GM13977 (cell line): ENCODE results near the gene COL17A1.
A peak's percentile ranks its signal among the peaks of the same experiment; 100 is the strongest.

Source experiments
- DNase-seq: peaks from one replicate; pipeline ENCODE4 v3.0.0; 2012; ENCODE audit warnings: low spot score
- CTCF ChIP-seq: IDR thresholded peaks from 2 replicates; pipeline ENCODE4 v1.5.1; 2012; ENCODE audit warnings: mild to moderate bottlenecking, control low read depth; ENCODE audit not compliant: insufficient read depth; ENCODE audit errors: extremely low read depth, missing control alignments
- in situ Hi-C: fragments of 300-500 bp; cut with MboI; formaldehyde crosslinking; loops from one replicate; pipeline ENCODE4 v1.12.0; 2022; ENCODE audit warnings: low sequenced_read_pairs, low pct_unique_long_range_greater_than_20kb, mixed read lengths, inconsistent platforms; ENCODE audit not compliant: unreplicated experiment

COL17A1 gene

GRCh38 chr10:104041891-104042535 is 43.7 kb downstream of the COL17A1 start:
- no peak for TF ChIP-seq CTCF
- DNase-seq, result no peak
- in situ Hi-C loops, result no loop called here

DNA sequence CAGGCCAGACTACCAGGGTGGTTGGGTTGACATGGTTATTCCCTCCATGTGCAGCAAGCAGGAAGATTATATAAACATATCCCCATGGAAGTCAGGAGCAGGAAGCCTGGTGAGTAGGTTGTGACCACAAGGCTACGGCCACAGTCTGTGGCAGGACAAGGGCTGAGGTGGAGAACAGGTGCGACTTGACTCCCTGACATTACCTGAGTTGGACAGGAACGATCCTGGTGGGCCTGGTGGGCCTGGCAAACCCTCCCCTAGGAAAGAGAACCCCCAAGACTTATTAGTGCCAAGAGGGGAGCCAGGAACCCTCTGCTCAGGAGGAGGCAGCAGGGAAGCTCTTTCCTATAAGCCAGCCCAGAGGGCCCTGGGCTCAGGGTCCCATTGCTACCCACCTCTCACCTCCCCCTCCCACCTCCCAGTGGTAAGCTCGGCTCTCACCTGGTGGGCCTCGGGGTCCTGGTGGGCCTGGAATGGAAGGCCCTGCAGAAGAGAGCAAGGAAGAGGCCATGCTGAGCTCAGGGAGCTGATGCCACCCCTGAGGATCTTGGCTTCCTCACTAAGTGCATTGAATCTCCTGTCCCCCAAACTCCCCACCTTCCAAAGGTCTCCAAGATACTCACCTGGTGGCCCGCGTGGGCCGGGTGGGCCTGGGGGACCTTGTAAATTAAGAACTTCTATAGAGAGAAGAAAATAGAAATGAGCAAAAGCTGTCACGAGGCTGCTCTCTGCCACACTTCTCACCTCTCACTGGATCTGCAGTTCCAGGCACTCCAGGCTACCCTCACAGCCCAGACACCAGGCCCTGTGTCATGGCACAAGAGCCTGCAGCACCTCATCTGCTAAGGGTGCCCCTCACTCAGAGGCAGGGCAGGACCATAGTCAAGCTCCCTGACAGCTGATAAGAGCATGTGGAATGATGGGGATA is 44.6 kb downstream of the COL17A1 start:
- in situ Hi-C loops, result no loop called here
- TF ChIP-seq CTCF, result no peak
- no peak for DNase-seq

GRCh38 chr10:104040382-104040781 is 45.3 kb downstream of the COL17A1 start:
- in situ Hi-C loops, result no loop called here
- DNase-seq, result no peak
- no peak for TF ChIP-seq CTCF

- no peak for DNase-seq
- in situ Hi-C loops, result no loop called here
- TF ChIP-seq CTCF, result no peak
These were observed 46.5 kb downstream of the COL17A1 start for GRCh38 chr10:104038958-104039752.

- in situ Hi-C loops, result no loop called here
- no peak for TF ChIP-seq CTCF
- peak; percentile 4 for DNase-seq
These were observed 47.1 kb downstream of the COL17A1 start for GRCh38 chr10:104038537-104038936.

DNA sequence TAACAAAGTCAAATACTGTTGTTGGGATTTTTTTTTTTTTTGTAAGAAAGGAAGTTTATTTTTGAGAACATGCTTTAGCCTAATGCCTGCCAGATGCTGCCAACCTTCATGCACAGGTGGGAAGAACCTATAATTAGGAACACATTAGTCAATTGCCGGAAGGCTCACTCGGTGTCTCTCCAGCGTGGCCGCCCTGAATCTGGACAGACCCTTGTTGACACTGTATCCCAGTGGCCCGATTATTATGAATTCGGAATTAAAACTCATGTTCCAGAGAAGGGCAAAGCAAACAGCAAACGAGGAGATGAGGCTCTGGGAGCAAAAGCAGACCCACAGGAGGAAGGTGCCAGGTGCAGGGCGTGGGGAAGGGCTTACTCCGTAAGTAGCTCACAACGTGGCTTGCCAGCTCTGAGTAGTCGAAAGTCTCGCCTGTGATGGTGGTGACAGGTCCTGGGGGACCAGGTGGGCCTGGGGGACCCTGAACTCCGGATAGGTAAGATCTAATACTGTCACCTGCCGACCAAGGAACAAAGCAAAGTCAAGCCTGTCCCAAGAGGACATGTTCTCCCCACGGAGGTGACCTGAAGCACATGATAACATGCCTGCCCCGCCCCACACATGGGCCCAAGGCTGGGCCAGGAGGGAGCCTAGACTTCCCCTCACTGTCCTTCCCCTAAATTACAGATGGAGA is 48.3 kb downstream of the COL17A1 start:
- no peak for TF ChIP-seq CTCF
- DNase-seq, result peak; percentile 6
- in situ Hi-C loops, result no loop called here
